ENCODE data around the gene GPC6. TPM values are rescaled to one million over a fixed set of nuclear protein-coding genes. Genes with fewer than 3 reads are reported as not detected.

GPC6 gene
- polyA plus RNA-seq, 1 of the 3 experiments (the other 2 are of a cell fraction) = 6.7 TPM

DNA sequence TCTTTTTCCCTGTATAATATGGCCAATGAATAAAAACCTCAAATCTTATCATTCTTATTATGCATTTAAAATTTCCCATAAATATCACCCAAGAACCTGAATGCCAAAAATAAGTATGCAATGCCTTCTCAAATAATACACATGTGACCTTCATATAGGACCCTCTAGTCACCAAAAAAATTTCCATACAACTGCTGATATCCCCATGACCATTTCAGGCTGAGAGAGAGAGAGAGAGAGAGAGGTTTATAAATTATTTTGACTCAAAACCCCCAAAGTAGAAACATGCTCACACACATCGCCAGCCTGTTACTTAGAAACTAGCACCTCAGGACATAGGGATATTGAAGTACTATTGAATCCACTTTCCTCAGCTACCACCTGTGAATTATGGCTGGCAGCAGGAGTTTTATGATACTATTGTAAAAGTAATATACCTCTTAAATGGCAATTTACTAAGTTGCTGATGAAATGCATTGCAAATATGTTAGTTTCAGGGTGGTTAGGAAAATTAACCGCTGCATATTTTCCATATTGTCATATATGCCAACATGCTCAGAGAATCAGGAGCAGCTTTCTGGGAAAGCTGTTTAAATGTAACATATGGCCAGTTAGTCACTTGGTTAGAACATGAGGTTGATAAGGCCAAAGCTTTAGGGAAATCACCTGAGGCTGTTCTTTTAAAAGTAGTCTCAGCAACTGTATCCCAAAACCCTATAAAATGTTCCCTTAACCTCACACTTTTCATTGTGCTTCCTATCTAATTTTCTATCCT is 1022.0 kb downstream of the GPC6 start (continued):
- TF ChIP-seq SIN3A (IDR thresholded peaks at IDR 0.05; ENCODE audit: borderline replicate concordance, low read depth, low read length) (no peak), EP300 (IDR thresholded peaks at IDR 0.05; ENCODE audit: borderline replicate concordance in 1 of 2, low read depth in 1 of 2, low read length in 1 of 2) (no peak), SMC3 (IDR thresholded peaks at IDR 0.05; ENCODE audit: low read depth, low read length) (no peak)

DNA sequence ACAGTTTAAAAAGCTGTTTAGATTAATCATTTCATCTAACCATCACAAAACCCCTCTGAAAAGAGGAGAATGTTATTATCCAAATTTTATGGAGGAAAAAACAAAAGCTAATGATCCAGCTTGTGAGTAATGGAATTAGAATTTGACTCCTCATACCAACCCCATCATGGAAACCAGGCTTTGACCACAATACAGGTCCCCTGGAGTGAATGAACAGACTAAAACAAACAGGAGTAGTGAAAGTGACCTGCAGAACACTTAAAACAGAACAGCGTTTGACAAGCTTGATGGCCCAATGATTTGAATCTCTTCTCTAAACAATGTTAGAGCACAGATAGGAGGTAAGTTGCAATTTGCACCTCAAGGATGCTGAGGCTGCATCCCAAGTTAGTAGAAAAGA is 1022.9 kb downstream of the GPC6 start:
- Histone ChIP-seq H3F3A (replicated peaks; ENCODE audit: insufficient read depth) (peaks cover 4% of the 10 kb centered on the region), H3K27ac (ENCODE audit: low read depth in 2 of 2, low read length in 1 of 2) (peak overlapping the region in 1 of 2 experiments; percentile 34; a peak in 2 of 4 replicates), H3K4me3 (ENCODE audit: low read depth in 2 of 2, low read length in 1 of 2) (no peak overlapping the region), H2AFZ (ENCODE audit: low read depth) (no peak overlapping the region), H3K9me3 (peaks cover 11% of the 10 kb centered on the region), H3K9me2 (no peaks in the 10 kb centered on the region), H3K36me3 (replicated peaks in 1 of 2; ENCODE audit: control insufficient read depth in 1 of 2, insufficient read depth in 2 of 2, low read length in 1 of 2) (peaks cover 0 to 5% of the 10 kb centered on the region in 2 experiments), H3K4me2 (peak overlapping the region; percentile 38; the same call in 1 of the 2 replicates), H3K9ac (no peak overlapping the region), H3K79me2 (ENCODE audit: insufficient read depth) (no peaks in the 10 kb centered on the region), H4K20me1 (ENCODE audit: insufficient read depth) (no peaks in the 10 kb centered on the region), H3K4me1 (ENCODE audit: control insufficient read depth in 1 of 2, insufficient read depth in 2 of 2, low read depth in 1 of 2, low read length in 1 of 2) (peaks cover 4 to 35% of the 10 kb centered on the region in 2 experiments; a peak in 3 of 4 replicates), H3K27me3 (ENCODE audit: insufficient read depth) (no peaks in the 10 kb centered on the region)
- CTCF ChIA-PET = no interaction called here
- WGBS (ENCODE audit: low lambda C conversion rate) = 10% methylated on average over 1 of the region's 1 CpG
- DNase-seq = no peak
- POLR2A ChIA-PET = no interaction called here
- TF ChIP-seq RCOR1 (IDR thresholded peaks at IDR 0.05; ENCODE audit: low read length) = no peak
- no peak for TF ChIP-seq GABPA (IDR thresholded peaks at IDR 0.05; ENCODE audit: low read depth)
- TF ChIP-seq, protein P1, sequence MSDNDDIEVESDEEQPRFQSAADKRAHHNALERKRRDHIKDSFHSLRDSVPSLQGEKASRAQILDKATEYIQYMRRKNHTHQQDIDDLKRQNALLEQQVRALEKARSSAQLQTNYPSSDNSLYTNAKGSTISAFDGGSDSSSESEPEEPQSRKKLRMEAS (IDR thresholded peaks at IDR 0.05; ENCODE audit: low read depth) = 0 out of 2 replicates have a peak, but pooled peaks have one; percentile 29
- TF ChIP-seq, protein P2, sequence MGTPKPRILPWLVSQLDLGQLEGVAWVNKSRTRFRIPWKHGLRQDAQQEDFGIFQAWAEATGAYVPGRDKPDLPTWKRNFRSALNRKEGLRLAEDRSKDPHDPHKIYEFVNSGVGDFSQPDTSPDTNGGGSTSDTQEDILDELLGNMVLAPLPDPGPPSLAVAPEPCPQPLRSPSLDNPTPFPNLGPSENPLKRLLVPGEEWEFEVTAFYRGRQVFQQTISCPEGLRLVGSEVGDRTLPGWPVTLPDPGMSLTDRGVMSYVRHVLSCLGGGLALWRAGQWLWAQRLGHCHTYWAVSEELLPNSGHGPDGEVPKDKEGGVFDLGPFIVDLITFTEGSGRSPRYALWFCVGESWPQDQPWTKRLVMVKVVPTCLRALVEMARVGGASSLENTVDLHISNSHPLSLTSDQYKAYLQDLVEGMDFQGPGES (IDR thresholded peaks at IDR 0.05; ENCODE audit: low read depth, low read length) = no peak
- TF ChIP-seq USF2 (IDR thresholded peaks at IDR 0.05; ENCODE audit: borderline replicate concordance, low read depth, low read length) = no peak
- TF ChIP-seq POLR2AphosphoS5 (IDR thresholded peaks at IDR 0.05; ENCODE audit: low read depth, low read length) = peak; percentile 24; the same call in 1 of the 2 replicates
- TF ChIP-seq RXRA (IDR thresholded peaks at IDR 0.05; ENCODE audit: borderline replicate concordance, low read depth) = peak; percentile 76; the same call in 1 of the 2 replicates
- no peak for TF ChIP-seq NRF1 (IDR thresholded peaks at IDR 0.05; ENCODE audit: low read depth, low read length)
- peak; percentile 16; the same call in 1 of the 2 replicates for TF ChIP-seq ZBTB33 (IDR thresholded peaks at IDR 0.05; ENCODE audit: borderline replicate concordance, low read depth)
- TF ChIP-seq EP300 (IDR thresholded peaks at IDR 0.05; ENCODE audit: borderline replicate concordance in 1 of 2, low read depth in 1 of 2, low read length in 1 of 2) = peak; percentile 18 to 89; a peak in 2 of 4 replicates
- TF ChIP-seq PBX3 (IDR thresholded peaks at IDR 0.05) = peak; percentile 85
- TF ChIP-seq SIN3A (IDR thresholded peaks at IDR 0.05; ENCODE audit: borderline replicate concordance, low read depth, low read length) = no peak
- peak; percentile 83; the same call in 1 of the 2 replicates for TF ChIP-seq TEAD4 (IDR thresholded peaks at IDR 0.05; ENCODE audit: borderline replicate concordance, insufficient read depth)
- peak; percentile 62 for TF ChIP-seq NFIC (IDR thresholded peaks at IDR 0.05; ENCODE audit: borderline replicate concordance)
- TF ChIP-seq FOXJ3 (CRISPR knock-in tag; IDR thresholded peaks at IDR 0.05) = no peak
- TF ChIP-seq RFX5 (IDR thresholded peaks at IDR 0.05; ENCODE audit: low read length) = no peak
- TF ChIP-seq, protein P3, sequence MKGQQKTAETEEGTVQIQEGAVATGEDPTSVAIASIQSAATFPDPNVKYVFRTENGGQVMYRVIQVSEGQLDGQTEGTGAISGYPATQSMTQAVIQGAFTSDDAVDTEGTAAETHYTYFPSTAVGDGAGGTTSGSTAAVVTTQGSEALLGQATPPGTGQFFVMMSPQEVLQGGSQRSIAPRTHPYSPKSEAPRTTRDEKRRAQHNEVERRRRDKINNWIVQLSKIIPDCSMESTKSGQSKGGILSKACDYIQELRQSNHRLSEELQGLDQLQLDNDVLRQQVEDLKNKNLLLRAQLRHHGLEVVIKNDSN (IDR thresholded peaks at IDR 0.05; ENCODE audit: borderline replicate concordance, low read depth) = no peak
- TF ChIP-seq CTCF (IDR thresholded peaks at IDR 0.05) = no peak
- TF ChIP-seq FOXM1 (IDR thresholded peaks at IDR 0.05; ENCODE audit: low read depth) = no peak
- TF ChIP-seq RAD21 (IDR thresholded peaks at IDR 0.05; ENCODE audit: low read length) = no peak
- no peak for TF ChIP-seq ELF1 (IDR thresholded peaks at IDR 0.05)
- TF ChIP-seq SMC3 (IDR thresholded peaks at IDR 0.05; ENCODE audit: low read depth, low read length) = no peak
